H1 (cell line): ENCODE results near the gene PKD1. TPM values are rescaled to one million over a fixed set of nuclear protein-coding genes. Genes with fewer than 3 reads are reported as not detected.

Source experiments
- CTCF ChIA-PET: fragments of 300-600 bp; sonication (Branson Sonifier 250); formaldehyde crosslinking; loops from one replicate; lab custom pipeline; 2021; ENCODE audit not compliant: partially characterized antibody; lab: Charles Lee
- POLR2A ChIA-PET: fragments of 300-600 bp; sonication (Branson Sonifier 250); formaldehyde crosslinking; loops from one replicate; lab custom pipeline; 2021; ENCODE audit warnings: inconsistent platforms; ENCODE audit not compliant: partially characterized antibody; lab: Charles Lee
- DNase-seq, 2 experiments: peaks; one replicate each; pipeline versions ENCODE4 v3.0.0 to v3.0.0-alpha.2; 2010 to 2022; ENCODE audit warnings: low spot score in 2 of 2, low read depth in 1 of 2, mixed read lengths in 1 of 2
- FAIRE-seq: peaks from 2 replicates; lab custom pipeline; 2011; peaks lifted over from hg19 to GRCh38; lab: Jason Lieb, UNC
- H2AFZ ChIP-seq: 2 replicates; pipeline ENCODE4 v1.8.1; 2012; ENCODE audit warnings: low read length, inconsistent platforms
- H2AK5ac ChIP-seq: 2 replicates; pipeline ENCODE4 v1.6.1; 2013; ENCODE audit warnings: low read depth, low read length
- H2BK120ac ChIP-seq: replicated peaks from 2 replicates; pipeline ENCODE3; 2013; ENCODE audit warnings: low read depth, low read length, inconsistent platforms
- H2BK12ac ChIP-seq: 2 replicates; pipeline ENCODE4 v1.6.1; 2013; ENCODE audit warnings: low read depth, low read length
- H2BK15ac ChIP-seq: 2 replicates; pipeline ENCODE4 v1.6.1; 2013; ENCODE audit warnings: low read length
- H2BK20ac ChIP-seq: 2 replicates; pipeline ENCODE4 v1.6.1; 2013; ENCODE audit warnings: low read length
- H2BK5ac ChIP-seq: 2 replicates; pipeline ENCODE4 v1.6.1; 2013; ENCODE audit warnings: low read depth, low read length
- H3K14ac ChIP-seq: 2 replicates; pipeline ENCODE4 v1.6.1; 2013; ENCODE audit warnings: inconsistent platforms; ENCODE audit not compliant: insufficient read length
- H3K18ac ChIP-seq: 2 replicates; pipeline ENCODE4 v1.6.1; 2013; ENCODE audit warnings: low read length; ENCODE audit errors: extremely low read depth
- H3K23ac ChIP-seq: 2 replicates; pipeline ENCODE4 v1.6.1; 2013; ENCODE audit warnings: inconsistent platforms; ENCODE audit not compliant: insufficient read length
- H3K23me2 ChIP-seq: 2 replicates; pipeline ENCODE4 v1.6.1; 2013; ENCODE audit warnings: low read depth, low read length
- H3K27ac ChIP-seq: 2 replicates; pipeline ENCODE4 v1.6.1; 2011; ENCODE audit warnings: low read depth, low read length, inconsistent platforms
- H3K27me3 ChIP-seq, 4 experiments: replicated peaks in 1 of 4; 1 replicate in 1 of 4; 2 replicates in 3 of 4; pipeline versions ENCODE4 v1.6.1 to v1.8.1; 2011 to 2013; ENCODE audit warnings: low read length in 3 of 4, mild to moderate bottlenecking in 3 of 4, inconsistent platforms in 2 of 4, mixed read lengths in 2 of 4, moderate library complexity in 1 of 4; ENCODE audit not compliant: control insufficient read depth in 3 of 4, insufficient read depth in 3 of 4; ENCODE audit errors: extremely low read depth in 1 of 4
- H3K36me3 ChIP-seq, 4 experiments: 2 replicates each; pipeline versions ENCODE4 v1.6.1 to v1.8.1; 2011 to 2013; ENCODE audit warnings: mild to moderate bottlenecking in 4 of 4, low read length in 3 of 4, moderate library complexity in 2 of 4, control low read depth in 1 of 4, inconsistent platforms in 1 of 4; ENCODE audit not compliant: insufficient read depth in 4 of 4, control insufficient read depth in 2 of 4
- H3K4ac ChIP-seq: replicated peaks from 2 replicates; pipeline ENCODE3; 2013; ENCODE audit warnings: low read length, low read depth, mixed read lengths, inconsistent platforms; ENCODE audit not compliant: insufficient read length
- H3K4me1 ChIP-seq, 4 experiments: replicated peaks in 1 of 4; 1 replicate in 1 of 4; 2 replicates in 3 of 4; pipeline versions ENCODE4 v1.6.1 to v1.8.1; 2011 to 2013; ENCODE audit warnings: low read length in 3 of 4, inconsistent platforms in 2 of 4, mixed read lengths in 1 of 4; ENCODE audit not compliant: insufficient read depth in 4 of 4, control insufficient read depth in 3 of 4
- H3K4me2 ChIP-seq, 2 experiments: 2 replicates each; pipeline versions ENCODE4 v1.6.1 to v1.8.1; 2011 to 2013; ENCODE audit warnings: low read depth in 2 of 2, low read length in 2 of 2, control low read depth in 1 of 2, inconsistent platforms in 1 of 2, mild to moderate bottlenecking in 1 of 2; ENCODE audit not compliant: insufficient read depth in 1 of 2
- H3K4me3 ChIP-seq, 4 experiments: fragments of 200-600, 300-600 bp in 1 of 4; sonication (generic), shearing (Covaris generic), sonication (Bioruptor Twin) in 1 of 4; 2 replicates each; pipeline versions ENCODE4 v1.5.1 to v1.8.1; 2011 to 2016; ENCODE audit warnings: low read length in 4 of 4, low read depth in 3 of 4, control low read depth in 2 of 4, inconsistent platforms in 2 of 4, mild to moderate bottlenecking in 2 of 4, mixed read lengths in 1 of 4, moderate library complexity in 1 of 4; ENCODE audit not compliant: insufficient read depth in 2 of 4; ENCODE audit errors: extremely low read depth in 1 of 4
- H3K56ac ChIP-seq: replicated peaks from 2 replicates; pipeline ENCODE3; 2013; ENCODE audit warnings: low read depth, mild to moderate bottlenecking, mixed read lengths, low read length, inconsistent platforms; ENCODE audit not compliant: insufficient read length
- H3K79me1 ChIP-seq: 2 replicates; pipeline ENCODE4 v1.6.1; 2013; ENCODE audit warnings: low read depth, low read length, control low read depth
- H3K79me2 ChIP-seq, 2 experiments: 2 replicates each; pipeline versions ENCODE4 v1.6.1 to v1.8.1; 2012 to 2013; ENCODE audit warnings: low read length in 2 of 2, mild to moderate bottlenecking in 2 of 2, inconsistent platforms in 1 of 2; ENCODE audit not compliant: insufficient read depth in 2 of 2, control insufficient read depth in 1 of 2
- H3K9ac ChIP-seq, 4 experiments: replicated peaks in 1 of 4; 1 replicate in 1 of 4; 2 replicates in 3 of 4; pipeline versions ENCODE4 v1.6.1 to v1.8.1; 2011 to 2013; ENCODE audit warnings: low read depth in 3 of 4, low read length in 3 of 4, control low read depth in 2 of 4, mild to moderate bottlenecking in 2 of 4, moderate library complexity in 2 of 4, inconsistent platforms in 1 of 4; ENCODE audit errors: extremely low read depth in 1 of 4
- H3K9me3 ChIP-seq, 2 experiments: 2 replicates each; pipeline versions ENCODE4 v1.6.1 to v1.8.1; 2012 to 2013; ENCODE audit warnings: mild to moderate bottlenecking in 2 of 2, moderate library complexity in 2 of 2, control low read depth in 1 of 2, inconsistent platforms in 1 of 2, low read depth in 1 of 2, low read length in 1 of 2, mixed read lengths in 1 of 2; ENCODE audit not compliant: insufficient read depth in 2 of 2
- H4K20me1 ChIP-seq, 2 experiments: replicated peaks in 1 of 2; 2 replicates each; pipeline versions ENCODE3 to v1.8.1; 2011 to 2013; ENCODE audit warnings: inconsistent platforms in 2 of 2, low read length in 2 of 2, mild to moderate bottlenecking in 1 of 2; ENCODE audit not compliant: insufficient read depth in 2 of 2, control insufficient read depth in 1 of 2
- H4K5ac ChIP-seq: 2 replicates; pipeline ENCODE4 v1.6.1; 2013; ENCODE audit warnings: low read length, low read depth, mixed read lengths, inconsistent platforms; ENCODE audit not compliant: insufficient read length
- H4K8ac ChIP-seq: 2 replicates; pipeline ENCODE4 v1.8.0; 2013; ENCODE audit warnings: mild to moderate bottlenecking, moderate library complexity, low read length, inconsistent platforms; ENCODE audit not compliant: insufficient read depth; ENCODE audit errors: extremely low read depth
- H4K91ac ChIP-seq: replicated peaks from 2 replicates; pipeline ENCODE3; 2013; ENCODE audit warnings: low read length, mixed read lengths, inconsistent platforms; ENCODE audit not compliant: insufficient read length
- BACH1 ChIP-seq: IDR thresholded peaks from 2 replicates; pipeline ENCODE4 v1.6.1; 2012; ENCODE audit warnings: low read length, improper control_type of control experiment
- CTCF ChIP-seq, 3 experiments: IDR thresholded peaks; 1 replicate in 2 of 3; 2 replicates in 1 of 3; pipeline versions ENCODE4 v1.5.1 to v1.6.1; 2011; ENCODE audit warnings: low read length in 3 of 3, mild to moderate bottlenecking in 3 of 3, inconsistent platforms in 2 of 3, low read depth in 1 of 3, moderate library complexity in 1 of 3; ENCODE audit not compliant: insufficient read depth in 1 of 3; ENCODE audit errors: control extremely low read depth in 1 of 3
- E2F6 ChIP-seq: IDR thresholded peaks from 2 replicates; pipeline ENCODE4 v1.6.1; 2012; ENCODE audit warnings: inconsistent platforms
- EZH2 ChIP-seq: fragments of 200-600 bp; sonication (generic); IDR thresholded peaks from 2 replicates; pipeline ENCODE4 v1.7.1; 2012; ENCODE audit warnings: low read depth, mild to moderate bottlenecking, moderate library complexity, low read length, inconsistent platforms; ENCODE audit not compliant: severe bottlenecking
- GTF2F1 ChIP-seq: IDR thresholded peaks from 2 replicates; pipeline ENCODE4 v1.6.1; 2012; ENCODE audit warnings: low read depth, low read length, improper control_type of control experiment, borderline replicate concordance
- HDAC2 ChIP-seq, 2 experiments: fragments of 300-600 bp in 1 of 2; sonication (generic) in 1 of 2; IDR thresholded peaks; 2 replicates each; pipeline ENCODE4 v1.6.1; 2011 to 2012; ENCODE audit warnings: low read depth in 2 of 2, low read length in 2 of 2, mild to moderate bottlenecking in 2 of 2, moderate library complexity in 2 of 2, borderline replicate concordance in 1 of 2, inconsistent platforms in 1 of 2
- POLR2A ChIP-seq, 2 experiments: IDR thresholded peaks; 1 replicate in 1 of 2; 2 replicates in 1 of 2; pipeline ENCODE4 v1.6.1; 2011; ENCODE audit warnings: low read depth in 2 of 2, low read length in 2 of 2, mild to moderate bottlenecking in 2 of 2; ENCODE audit errors: control extremely low read depth in 1 of 2
- POLR2AphosphoS5 ChIP-seq: IDR thresholded peaks from 2 replicates; pipeline ENCODE4 v1.6.1; 2011; ENCODE audit warnings: low read depth, low read length
- TBP ChIP-seq: IDR thresholded peaks from 2 replicates; pipeline ENCODE4 v1.6.1; 2011; ENCODE audit warnings: low read depth, low read length, improper control_type of control experiment
- WGBS, 2 experiments: shearing (Covaris generic) in 1 of 2; methylation state at CpG; one replicate each; pipeline versions ENCODE4 v1.1.6 to v1.1.7; 2013 to 2015; ENCODE audit warnings: low lambda C conversion rate in 2 of 2, mixed read lengths in 2 of 2, inconsistent platforms in 1 of 2, low coverage in 1 of 2, missing lambda C conversion rate in 1 of 2; ENCODE audit not compliant: insufficient replicate concordance in 2 of 2, insufficient coverage in 1 of 2, insufficient read length in 1 of 2; ENCODE audit errors: extremely low coverage in 1 of 2, missing lambda C conversion rate in 1 of 2; 5-methylcytosine and 5-hydroxymethylcytosine counted together
- polyA plus RNA-seq, 7 experiments: library from polyadenylated mRNA; depleted of rRNA in 3 of 7; stranded (reverse) in 5 of 7; unstranded in 2 of 7; fragments of >200 nt in 5 of 7; fragments of 200-250 nt in 2 of 7; gene quantifications; 1 replicate in 5 of 7; 2 replicates in 1 of 7; 4 replicates in 1 of 7; pipeline versions ENCODE4 v1.2.1 to v1.2.3, GENCODE V29; 2011 to 2013; ENCODE audit warnings: missing spikeins in 2 of 7, mixed read lengths in 2 of 7
- total RNA-seq: library from RNA; stranded (reverse); fragmentation: NEBNext Ultra II Directional; extraction: Animal tissue kit (Norgen Biotek cat#: 25700); gene quantifications from 2 replicates; pipeline ENCODE4 v1.2.1, GENCODE V29; 2021

Gene PKD1
- total and polyA plus RNA-seq, 2 of the 8 experiments (the other 6 are each of a cell fraction or from before 2014, with no cell fraction given) = 40.6 to 52.7 TPM

GRCh38 chr16:2096853-2097595, 38.7 kb downstream of the PKD1 start:
- WGBS, 2 experiments = 97% methylated on average over 13 of the region's 25 CpGs; no CpG with 5 or more reads in 1 of the 2 experiments
- Histone ChIP-seq H3K56ac (no peak overlapping the region), H3K14ac (no peak overlapping the region), H3K4me3 (no peak overlapping the region), H3K27me3 (no peaks in the 10 kb centered on the region), H2BK120ac (no peak overlapping the region), H3K4me2 (no peak overlapping the region), H2BK20ac (no peak overlapping the region), H3K9ac (no peak overlapping the region), H3K36me3 (peaks cover 0 to 10% (median 2%) of the 10 kb centered on the region in 4 experiments; a peak in 4 of 8 replicates), H4K8ac (peak overlapping the region; percentile 25; the same call in 1 of the 2 replicates), H4K91ac (no peak overlapping the region), H4K5ac (no peak overlapping the region), H2AFZ (no peak overlapping the region), H2AK5ac (no peak overlapping the region), H3K79me1 (no peaks in the 10 kb centered on the region), H3K27ac (no peak overlapping the region), H4K20me1 (peaks cover 5 to 14% of the 10 kb centered on the region in 2 experiments), H3K23ac (no peak overlapping the region), H3K4ac (no peak overlapping the region), H2BK5ac (no peak overlapping the region), H3K18ac (no peak overlapping the region), H3K79me2 (no peaks in the 10 kb centered on the region), H2BK12ac (no peak overlapping the region), H3K9me3 (no peaks in the 10 kb centered on the region), H2BK15ac (no peak overlapping the region), H3K4me1 (peaks cover 0 to 2% (median 0%) of the 10 kb centered on the region in 4 experiments; a peak in 1 of 7 replicates), H3K23me2 (no peaks in the 10 kb centered on the region)
- FAIRE-seq (no peak), DNase-seq (no peak)
- POLR2A ChIA-PET = no interaction called here
- CTCF ChIA-PET = no interaction called here
- no peak for TF ChIP-seq HDAC2 (IDR thresholded peaks at IDR 0.05; ENCODE audit: borderline replicate concordance in 1 of 2, low read depth in 2 of 2, low read length in 2 of 2)
- TF ChIP-seq TBP = no peak
- no peak for TF ChIP-seq E2F6
- TF ChIP-seq CTCF (IDR thresholded peaks at IDR 0.05; ENCODE audit: control extremely low read depth in 1 of 3, insufficient read depth in 1 of 3, low read depth in 1 of 3, low read length in 3 of 3) = no peak
- no peak for TF ChIP-seq POLR2A (IDR thresholded peaks at IDR 0.05; ENCODE audit: control extremely low read depth in 1 of 2, low read depth in 2 of 2, low read length in 2 of 2)
- TF ChIP-seq POLR2AphosphoS5 = no peak
- TF ChIP-seq GTF2F1 = no peak
- TF ChIP-seq EZH2 = no peak
- TF ChIP-seq BACH1 = no peak
